GM12872 (cell line): ENCODE results near the gene ANK3.

Experiments
- TF ChIP-seq, protein P1 (sequence below): IDR thresholded peaks from 3 replicates; pipeline ENCODE4 v1.5.1; 2011; ENCODE audit warnings: low read depth, mild to moderate bottlenecking, low read length, moderate library complexity; ENCODE audit not compliant: insufficient read depth

Gene ANK3

DNA sequence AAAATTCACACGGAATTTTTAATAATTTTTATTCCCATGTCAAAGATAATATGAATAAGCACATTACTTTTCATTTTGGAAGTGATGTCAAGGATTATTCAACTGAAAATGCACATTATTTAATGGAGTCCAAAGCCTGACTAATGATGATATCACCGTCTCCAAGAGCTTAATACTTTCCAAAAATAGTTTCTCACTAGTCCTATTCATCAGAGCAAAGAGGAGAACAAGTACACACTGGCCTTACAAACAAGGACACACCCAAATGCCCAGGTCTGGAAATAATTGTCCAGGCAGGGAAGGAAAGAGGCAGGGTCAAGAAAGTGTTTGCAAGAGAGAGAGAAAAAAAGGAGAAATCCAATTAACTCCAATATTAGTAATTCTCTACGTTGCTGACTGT is 266.5 kb downstream of the ANK3 start:
- TF ChIP-seq, protein P1, sequence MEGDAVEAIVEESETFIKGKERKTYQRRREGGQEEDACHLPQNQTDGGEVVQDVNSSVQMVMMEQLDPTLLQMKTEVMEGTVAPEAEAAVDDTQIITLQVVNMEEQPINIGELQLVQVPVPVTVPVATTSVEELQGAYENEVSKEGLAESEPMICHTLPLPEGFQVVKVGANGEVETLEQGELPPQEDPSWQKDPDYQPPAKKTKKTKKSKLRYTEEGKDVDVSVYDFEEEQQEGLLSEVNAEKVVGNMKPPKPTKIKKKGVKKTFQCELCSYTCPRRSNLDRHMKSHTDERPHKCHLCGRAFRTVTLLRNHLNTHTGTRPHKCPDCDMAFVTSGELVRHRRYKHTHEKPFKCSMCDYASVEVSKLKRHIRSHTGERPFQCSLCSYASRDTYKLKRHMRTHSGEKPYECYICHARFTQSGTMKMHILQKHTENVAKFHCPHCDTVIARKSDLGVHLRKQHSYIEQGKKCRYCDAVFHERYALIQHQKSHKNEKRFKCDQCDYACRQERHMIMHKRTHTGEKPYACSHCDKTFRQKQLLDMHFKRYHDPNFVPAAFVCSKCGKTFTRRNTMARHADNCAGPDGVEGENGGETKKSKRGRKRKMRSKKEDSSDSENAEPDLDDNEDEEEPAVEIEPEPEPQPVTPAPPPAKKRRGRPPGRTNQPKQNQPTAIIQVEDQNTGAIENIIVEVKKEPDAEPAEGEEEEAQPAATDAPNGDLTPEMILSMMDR, result no peak

DNA sequence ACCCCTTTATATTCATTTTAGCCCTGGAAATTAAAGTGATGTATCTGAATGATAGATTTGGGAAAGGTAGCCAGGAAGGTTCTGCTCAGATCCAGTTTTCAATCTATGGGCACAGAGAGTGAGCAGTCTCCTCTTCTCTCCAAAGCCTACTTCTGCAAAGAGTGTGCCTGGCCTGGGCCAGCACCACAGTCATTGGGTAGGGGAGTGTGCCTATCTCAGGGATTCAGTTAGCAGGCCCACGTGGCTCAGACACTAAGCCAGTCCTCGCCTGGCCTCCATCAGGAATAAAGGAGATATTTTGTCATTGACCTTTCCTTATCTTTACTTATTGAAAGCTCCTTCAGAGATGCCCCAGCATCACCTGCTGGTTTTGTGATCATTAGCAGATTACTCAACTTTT is 267.5 kb downstream of the ANK3 start:
- TF ChIP-seq, protein P1, result no peak

DNA sequence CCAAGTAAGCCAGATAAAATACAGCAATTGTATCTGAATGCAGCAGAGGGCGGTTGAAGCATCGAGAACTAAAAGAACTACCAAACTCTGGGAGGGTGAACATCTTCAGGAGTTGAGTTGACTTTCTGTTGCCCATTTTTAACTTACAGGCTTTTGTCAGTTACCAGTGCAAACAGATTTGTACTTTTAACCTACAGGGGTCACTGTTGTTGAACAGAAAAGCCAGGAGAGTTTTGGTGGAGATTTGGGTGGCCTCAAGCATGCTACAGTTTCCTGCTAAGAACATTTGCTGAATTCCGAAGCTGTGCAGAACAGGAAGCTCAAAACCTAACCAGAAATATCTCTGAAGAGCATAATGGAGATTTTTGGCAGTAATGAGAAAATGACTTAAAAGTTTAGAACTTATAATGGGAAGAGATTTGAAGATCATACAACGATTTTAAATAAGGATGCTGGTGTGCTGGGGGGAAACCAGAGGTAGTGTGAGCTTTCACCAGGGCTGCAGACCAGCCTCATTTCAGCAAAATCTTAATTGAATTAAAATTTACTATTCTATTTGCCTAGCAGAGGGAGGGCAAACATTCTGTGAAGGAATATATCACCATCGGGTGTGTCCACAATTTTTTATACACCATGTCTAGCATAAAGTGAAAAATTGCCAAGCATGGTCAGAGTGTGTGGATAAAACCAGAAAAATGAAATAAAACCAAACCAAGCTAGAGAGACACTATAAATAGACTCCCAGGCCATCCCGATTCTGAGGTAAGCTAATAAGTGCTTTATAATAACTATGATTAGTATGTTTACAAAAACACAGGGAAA is 274.7 kb downstream of the ANK3 start:
- TF ChIP-seq, protein P1, result peak; percentile 53; the same call in 2 of the 3 replicates

DNA sequence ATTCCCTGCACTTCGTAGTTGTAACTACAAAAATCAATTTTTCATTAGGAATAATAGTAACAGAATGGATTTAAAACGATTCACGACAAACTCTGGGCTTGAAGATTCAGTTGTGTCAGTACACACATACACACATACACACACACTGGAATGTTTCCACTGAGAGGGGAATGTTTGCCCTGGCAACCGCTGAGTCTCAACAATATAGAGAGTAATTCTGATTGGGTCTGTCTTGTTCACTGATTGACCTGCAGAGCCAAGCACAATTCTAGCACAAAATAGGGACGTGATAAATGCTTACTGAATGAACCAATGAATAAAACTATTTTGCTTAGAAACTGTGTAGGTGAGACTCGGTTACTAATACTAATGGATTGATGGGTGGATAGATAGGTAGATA is 278.9 kb downstream of the ANK3 start:
- TF ChIP-seq, protein P1, result no peak

DNA sequence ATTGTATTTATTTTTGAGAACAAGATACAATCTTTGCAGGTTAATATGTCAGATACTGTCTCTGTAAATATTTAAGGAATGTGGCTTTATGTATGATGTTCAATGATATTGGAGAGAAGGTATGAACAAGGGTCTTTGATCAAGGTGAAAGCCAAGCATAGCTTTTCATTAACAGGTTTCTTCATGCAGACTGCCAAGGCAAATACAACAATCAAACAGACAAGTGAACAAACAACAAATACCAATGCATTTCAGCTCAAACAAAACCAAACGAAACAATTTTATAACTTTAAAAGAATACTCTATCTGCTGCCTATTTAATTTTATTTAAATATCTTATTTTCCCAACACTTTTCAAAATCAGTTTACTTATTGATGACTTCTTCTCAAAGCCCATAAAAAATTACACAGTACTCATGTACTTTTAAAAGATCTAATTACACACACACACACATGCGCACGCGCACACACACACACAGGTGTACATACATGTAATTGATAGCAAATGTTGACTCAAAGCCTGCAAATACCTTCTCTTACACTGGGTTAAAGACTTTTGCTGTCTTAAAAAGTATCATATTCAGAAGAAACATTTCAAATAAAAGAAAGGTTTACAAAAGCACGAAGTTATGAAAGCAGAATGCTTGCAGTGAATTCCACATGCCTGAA is 282.2 kb downstream of the ANK3 start:
- TF ChIP-seq, protein P1, result no peak

DNA sequence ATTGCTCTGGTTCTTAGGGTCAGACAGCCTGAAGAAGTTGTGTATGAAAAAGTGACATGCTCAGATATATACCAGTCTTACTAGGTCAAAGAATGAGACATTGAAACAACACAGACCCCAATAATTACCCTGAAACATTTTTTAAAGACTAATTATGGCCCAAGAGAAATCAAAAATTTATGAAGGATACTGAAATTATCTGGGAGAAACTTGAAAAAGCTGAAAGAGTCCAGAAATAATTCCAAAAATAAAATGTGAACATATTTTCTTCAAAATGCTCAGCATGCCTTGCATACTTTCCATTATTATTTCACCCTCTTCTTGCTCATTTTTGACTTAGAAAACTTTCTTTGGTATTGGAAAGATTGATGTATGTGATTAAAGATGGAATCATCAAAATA is 284.4 kb downstream of the ANK3 start:
- TF ChIP-seq, protein P1, result no peak

DNA sequence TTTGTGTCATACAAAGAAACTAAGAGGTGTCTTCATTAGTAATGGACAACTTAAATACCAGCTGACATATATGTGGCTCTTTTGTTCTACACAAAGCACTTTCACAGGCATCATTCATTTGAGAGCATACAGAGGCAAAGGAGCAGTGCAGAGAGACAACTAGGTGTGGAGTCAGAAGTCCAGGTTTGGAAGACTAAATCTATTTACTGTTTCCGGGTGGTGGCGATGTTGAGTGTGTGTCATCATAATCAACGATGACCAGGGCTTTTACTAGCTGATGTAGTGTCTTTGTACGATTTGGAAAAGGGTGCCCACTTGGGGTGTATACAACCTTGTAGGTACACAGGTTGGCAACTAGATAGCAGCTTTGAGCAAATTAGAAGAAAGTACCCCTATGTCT is 287.9 kb downstream of the ANK3 start:
- TF ChIP-seq, protein P1, result no peak
